HG03097 (cell line): ENCODE data around the gene SCN1B.
"Not testable (repeated sequence)": the region's sequence is repeated elsewhere in the genome, so short reads cannot be mapped to it uniquely, and the experiment has no call there.

Source experiments
- ATAC-seq: cut with Tn5 transposase; IDR thresholded peaks from one replicate; pipeline ENCODE4 v1.9.1; 2021; ENCODE audit not compliant: unreplicated experiment, low FRiP score

The SCN1B gene

DNA sequence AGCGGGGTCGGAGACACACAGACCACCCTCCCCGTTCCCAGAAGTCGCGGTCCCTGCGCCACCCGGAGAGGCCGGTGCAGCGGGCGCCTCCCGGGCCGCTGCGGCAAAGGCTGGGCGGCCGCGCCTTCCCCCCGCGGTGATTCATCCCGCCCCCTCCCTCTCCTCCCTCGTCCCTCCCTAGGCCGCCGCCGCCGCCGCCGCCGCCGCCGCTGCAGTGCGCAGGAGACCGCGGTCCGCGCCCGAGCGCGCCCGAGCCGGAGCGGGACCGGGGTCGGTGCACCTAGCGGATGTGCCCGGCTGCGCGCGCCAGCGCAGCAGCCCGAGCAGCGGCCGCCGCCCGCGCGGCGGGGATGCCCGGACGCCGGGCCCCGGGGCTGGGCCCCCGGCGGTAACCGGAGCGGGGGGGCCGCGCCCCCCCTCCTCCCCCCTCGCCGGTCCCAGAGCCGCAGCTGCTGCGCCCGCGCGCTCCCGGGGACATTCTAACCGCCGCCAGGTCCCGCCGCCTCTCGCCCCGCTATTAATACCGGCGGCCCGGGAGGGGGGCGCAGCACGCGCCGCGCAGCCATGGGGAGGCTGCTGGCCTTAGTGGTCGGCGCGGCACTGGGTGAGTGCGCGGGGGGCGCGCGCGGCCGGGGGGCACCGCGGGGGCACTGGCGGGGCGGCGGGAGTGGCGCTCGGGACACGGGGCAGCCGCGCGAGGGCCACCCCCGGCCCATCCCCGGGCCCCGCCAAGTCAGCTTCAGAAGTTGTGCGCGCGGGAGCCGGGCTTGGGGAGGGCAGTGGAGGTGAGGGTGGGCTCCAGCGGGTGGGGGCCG, at the start of gene SCN1B:
Gene SCN1B (plus strand): TSS at position 214 of the 815 bp plus-strand sequence. CDS start 351 bp downstream, at position 565.
- ATAC-seq: no peak

DNA sequence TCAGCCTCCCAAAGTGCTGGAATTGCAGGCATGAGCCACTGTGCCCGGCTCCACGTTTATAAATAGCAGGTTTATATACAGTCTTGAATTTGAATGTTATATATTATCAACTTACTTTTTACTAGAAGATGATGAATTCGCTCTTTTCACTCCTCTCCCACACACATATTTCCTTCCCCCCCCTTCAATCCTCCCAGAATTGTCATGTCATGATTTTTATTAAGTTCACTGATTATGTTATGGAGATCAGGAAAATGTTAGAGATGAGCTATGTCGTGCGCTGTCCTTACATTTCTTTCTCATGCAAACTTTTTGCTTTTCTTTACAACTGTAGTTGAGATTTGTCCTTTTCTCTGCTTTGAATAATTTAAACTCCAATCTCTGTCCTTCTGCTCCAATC, 48.0 kb upstream of the SCN1B start:
- no peak for ATAC-seq

DNA sequence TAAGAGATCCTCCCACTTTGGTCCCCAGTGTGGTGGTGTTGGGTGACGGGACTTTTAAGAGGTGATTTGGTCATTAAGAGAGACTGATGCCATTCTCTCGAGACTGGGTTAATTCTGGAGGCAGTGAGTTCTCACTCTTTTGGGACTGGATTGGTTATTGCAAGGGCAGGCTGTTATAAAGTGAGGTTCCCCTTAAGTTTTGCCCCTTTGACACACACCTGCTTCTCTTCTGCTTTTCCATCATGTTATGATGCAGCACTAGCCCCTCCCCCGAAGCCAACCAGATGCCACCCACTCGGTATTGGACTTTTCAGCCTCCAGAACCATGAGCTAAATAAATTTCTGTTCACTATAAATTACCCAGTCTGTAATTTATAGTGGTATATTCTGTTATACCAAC, 46.5 kb upstream of the SCN1B start:
- no peak for ATAC-seq

DNA sequence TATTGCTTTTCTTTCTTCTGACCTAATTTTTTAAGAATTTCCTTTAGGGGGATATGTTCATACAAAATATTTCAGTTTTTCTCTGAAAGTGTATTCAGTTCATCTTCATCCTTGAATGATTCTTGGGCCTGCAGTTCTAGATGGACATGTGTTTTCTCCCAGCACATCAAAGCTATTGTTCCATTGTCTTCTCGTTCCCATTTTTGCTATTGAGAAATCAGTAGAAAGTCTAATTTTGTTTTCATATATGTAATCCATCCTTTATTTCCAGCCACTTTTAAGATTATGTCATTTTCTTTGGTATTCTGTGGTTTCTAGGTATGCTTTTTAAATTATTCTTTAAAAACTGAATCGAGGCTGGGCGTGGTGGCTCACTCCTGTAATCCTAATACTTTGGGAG, 46.0 kb upstream of the SCN1B start:
- no peak for ATAC-seq

GRCh38 chr19:34985249-34986022, 44.8 kb upstream of the SCN1B start:
- ATAC-seq: no peak

- ATAC-seq: no peak
Observed at GRCh38 chr19:34988119-34988518, 42.2 kb upstream of the SCN1B start.

DNA sequence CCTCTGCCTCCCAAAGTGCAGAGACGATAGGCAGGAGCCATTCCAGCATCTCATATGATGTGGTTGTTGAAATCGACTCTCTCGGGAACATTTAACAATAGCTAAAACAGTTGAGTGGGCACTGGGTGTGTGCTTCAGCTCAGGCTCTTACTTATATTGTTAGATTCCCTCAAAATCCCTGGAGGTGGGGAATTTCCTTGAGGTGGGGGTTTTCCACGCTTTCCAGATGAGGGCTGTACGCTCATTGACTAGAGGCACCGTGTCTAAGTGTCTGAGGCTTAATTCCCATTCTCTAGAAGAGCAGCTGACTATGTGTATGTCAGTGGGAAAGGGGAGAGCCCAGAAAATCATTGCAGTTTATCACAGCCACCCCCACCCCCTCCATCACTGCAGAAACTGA, 41.0 kb upstream of the SCN1B start:
- no peak for ATAC-seq

- ATAC-seq: no peak
Observed at GRCh38 chr19:34990578-34991192, 39.6 kb upstream of the SCN1B start.

DNA sequence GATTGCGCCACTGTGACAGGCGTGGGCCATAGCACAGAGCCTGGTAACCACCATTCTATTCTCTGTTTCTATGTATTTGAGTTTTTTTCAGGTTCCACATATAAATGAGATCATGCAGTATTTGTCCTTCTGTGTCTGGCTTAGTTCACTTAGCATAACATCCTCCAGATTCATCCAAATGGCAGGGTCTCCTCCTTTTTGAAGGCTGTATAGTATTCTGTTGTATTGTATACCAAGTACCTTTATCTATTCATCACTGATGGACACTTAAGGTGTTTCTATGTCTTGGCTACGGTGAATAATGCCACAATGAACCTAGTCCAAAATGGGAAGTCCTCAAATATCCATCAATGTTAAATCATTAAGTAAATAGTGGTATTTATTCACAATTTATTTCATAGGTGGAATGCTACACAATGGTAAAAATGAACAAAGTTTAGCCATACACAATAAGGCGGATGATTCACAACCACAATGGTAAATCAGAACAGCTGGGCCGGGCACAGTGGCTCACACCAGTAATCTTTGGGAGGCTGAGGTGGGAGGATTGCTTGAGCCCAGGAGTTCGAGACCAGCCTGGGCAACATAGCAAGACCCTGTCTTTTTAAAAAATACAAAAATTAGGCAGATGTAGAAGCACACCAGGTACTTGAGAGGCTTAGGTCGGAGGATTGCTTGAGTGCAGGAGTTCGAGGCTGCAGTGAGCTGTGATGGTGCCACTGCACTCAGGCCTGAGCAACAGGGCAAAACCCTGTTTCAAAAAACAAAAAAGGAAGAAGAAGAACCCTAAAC, 38.5 kb upstream of the SCN1B start:
- ATAC-seq: no peak

- not testable (repeated sequence) for ATAC-seq
Observed at GRCh38 chr19:34992582-34992981, 37.7 kb upstream of the SCN1B start.

DNA sequence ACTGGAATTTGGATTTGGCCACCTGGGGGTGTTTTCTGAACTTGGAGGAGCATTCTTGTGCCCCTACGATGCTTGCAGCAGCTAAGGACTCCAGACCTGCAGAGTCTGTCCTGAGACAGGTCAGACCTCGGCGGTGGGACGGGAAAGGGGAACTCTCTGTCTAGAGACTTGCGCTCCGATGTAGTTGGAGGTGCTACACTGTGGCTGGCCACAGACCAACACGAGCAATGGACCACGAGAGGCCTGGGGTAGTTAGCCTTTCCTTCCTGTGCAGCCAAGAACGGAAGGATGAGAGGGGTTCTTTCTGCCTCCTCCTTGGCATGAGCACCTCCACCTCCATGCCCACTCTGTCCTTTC, 36.0 kb upstream of the SCN1B start:
- ATAC-seq: no peak

DNA sequence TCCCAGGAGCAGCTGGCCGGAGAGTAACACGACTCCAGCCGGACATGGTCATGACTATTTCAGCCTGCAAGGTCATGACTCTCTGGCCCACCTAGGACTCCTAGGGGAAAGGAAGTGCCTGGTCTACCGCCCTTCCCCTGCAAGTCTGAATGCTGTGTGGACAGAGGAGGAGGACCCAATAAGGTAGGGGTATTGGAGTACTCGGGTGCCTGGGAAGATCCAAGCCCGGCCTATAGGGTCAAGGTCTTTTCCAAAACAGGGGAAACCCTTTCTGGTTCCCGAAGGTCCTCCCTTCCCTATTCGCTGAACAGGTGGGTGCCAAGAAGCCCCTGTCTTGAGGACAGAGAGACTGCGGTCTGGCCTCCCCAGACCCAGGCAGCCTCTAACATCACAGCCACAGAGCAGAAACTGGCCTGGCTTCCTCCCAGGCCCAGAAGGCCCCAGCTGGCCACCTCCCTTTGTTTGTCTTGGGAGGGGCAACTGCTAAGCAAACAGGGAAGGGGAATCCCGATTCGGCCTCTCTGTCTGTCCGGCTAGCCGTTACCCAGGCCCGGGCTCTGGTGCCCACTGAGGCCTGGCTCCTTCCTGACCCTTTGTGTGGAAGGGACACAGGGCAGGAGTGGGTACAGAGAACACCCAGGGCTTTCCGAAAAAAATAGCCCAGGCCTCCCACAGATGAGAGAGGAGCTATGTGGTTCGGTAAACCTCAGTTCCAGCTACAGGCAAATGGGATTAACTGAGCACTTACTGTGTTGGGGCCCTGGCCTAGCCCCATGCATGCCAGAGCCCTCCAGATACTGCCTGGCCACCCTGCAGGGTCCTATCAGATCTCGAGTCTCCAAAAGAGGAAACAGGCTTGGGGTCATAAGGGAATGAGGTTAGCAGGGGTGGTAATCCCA, 35.4 kb upstream of the SCN1B start:
- no peak for ATAC-seq

DNA sequence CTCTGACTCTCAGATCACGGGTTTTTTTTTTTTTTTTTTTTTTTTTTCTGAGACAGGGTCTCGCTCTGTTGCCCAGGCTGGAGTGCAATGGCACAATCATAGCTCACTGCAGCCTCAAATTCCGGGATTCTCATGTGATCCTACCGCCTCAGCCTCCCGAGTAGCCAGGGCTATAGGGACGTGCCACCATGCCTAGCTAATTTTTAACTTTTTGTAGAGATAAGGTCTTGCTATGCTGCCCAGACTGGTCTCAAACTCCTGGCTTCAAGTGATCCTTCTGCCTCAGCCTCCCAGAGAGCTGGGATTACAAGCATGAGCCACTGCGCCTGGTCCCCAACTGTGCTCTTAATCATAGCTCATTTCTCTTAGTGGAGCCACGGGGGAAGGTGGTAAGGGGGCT, 34.7 kb upstream of the SCN1B start:
- ATAC-seq: no peak

DNA sequence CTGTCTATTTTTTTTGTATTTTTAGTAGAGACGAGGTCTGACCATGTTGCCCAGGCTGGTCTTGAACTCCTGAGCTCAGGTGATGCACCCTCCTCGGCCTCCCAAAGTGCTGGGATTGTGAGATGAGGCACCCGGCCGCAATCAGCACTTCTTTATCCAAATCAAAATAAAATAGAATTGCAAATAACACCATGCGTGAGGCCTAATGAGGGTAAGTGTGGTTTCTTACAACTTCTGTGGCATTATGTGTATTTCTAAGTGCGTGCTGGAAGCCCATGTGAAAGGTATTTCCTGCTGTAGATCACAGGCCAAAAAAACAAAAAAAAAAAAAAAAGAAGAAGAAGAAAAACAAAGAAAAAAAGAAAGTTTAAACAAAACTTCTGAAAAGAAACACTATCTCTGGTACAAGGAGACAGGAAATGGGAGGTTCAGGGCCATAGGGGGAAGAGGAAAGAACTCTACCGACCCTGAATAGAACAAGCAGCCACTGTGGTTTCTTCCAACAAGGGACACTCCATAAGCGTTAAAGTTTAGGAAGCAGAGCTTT, 33.1 kb upstream of the SCN1B start:
- no peak for ATAC-seq

DNA sequence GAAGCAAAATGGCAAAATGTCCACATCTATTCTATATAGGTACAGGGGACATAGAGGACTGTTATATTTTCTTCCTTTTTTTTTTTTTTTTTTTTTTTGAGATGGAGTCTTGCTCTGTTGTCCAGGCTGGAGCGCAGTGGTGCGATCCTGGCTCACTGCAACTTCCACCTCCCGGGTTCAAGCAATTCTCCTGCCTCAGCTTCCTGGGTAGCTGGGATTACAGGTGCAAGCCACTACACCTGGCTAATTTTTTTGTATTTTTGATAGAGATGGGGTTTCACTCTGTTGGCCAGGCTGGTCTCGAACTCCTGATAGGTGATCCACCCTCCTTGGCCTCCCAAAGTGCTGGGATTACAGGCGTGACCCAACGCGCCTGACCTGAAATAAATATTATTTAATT, 32.0 kb upstream of the SCN1B start:
- ATAC-seq: not testable (repeated sequence)

DNA sequence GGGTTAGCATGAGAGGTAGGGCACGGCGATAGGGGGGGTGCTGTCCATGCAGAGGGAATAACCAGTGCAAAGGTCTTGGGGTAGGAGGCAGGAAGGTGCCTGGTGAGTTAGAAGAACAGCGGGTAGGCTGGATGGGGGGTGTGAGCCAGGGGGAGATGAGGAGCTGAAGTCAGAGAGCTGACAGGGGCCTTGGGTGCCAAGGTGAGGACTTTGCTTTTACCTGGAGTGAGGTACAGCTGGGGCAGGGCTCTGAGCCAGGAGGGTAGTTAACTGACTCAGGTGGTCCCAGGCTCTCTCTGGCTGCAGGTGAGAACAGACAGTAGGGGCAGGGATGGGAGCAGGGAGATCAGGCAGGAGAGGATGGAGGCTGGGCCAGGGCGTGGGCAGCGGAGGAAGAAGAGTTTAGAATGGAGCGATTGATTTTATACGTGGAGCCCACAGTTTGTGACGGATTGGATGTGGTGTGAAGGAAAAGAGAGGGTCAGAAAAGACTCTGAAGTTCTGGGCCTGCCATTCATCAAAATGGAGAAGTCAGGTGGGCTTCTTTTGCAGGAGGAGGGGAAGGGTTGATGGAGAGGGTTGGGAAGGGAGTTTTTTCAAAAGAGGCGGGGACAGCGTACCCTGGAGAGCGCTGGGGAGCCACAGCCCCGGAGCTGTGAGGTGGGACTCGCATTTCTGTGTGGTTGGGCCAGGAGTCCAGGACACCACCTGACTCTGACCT, 31.3 kb upstream of the SCN1B start:
- ATAC-seq: no peak

DNA sequence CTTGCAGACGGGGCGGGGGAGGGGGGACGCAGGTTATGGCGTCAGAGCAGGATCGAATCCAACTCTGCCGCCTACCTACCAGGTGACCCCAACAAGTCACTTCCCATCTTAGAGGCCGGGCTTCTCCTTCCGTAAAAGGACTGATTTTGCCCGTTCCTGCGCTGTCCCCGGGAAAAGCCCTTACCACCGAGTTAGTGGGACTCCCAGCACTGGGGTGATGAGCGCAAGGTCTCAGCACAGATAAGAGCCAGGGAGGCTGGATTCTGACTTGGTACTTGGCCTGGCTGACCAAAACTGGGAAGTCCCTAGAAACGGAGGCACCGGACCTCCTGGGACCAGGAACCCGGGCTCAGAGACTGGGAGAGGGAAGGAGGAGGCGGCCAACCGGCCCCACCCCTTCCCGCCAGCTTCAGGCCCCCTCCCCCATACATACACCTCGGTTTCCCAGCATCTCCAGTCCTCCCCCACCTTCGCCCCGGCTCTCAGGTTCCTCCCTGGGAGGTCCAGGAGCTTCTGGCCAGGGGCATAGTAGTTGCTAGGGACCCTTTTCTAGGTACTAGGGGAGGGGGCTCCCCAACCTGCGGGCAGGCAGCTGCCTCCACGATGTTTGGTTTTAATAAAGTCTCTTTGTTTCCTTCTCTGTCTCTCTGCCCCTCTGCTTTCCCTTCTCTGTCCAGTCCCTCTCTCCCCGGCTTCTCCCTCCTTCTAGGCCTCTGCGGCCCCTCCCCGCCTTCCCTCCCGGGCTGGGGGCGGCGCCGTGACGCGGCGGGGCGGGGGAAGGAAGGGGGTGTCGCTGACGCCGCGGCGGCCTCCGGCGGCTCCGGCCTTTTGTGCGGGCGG, 30.6 kb upstream of the SCN1B start, which contains the start of gene GRAMD1A:
Gene GRAMD1A (plus strand): TSS at position 826 of the 840 bp plus-strand sequence. CDS start 156 bp downstream, outside the sequence.
- ATAC-seq: no peak

DNA sequence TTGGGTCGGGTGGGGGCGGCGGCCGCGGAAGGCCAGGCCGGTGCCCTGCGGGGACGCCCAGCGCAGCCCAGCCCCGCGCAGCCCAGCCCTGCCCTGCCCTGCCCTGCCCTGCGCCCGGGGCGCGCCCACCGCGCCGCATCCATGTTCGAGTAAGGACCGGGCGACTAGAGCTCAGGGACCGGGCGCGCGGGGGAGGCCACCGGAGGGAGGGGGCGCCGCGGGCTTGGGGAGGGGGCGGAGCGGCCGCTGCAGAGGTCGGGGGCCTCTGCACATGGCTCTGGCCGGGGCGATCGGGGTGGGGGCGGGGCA, 30.0 kb upstream of the SCN1B start:
- ATAC-seq: no peak
